PFSK-1 (cell line): ENCODE data around the gene FOXO1.

Experiments
- FOXP2 ChIP-seq: optimal IDR thresholded peaks from 2 replicates; pipeline ENCODE3; 2011; ENCODE audit warnings: borderline replicate concordance, control low read depth, inconsistent platforms; ENCODE audit not compliant: insufficient read depth; ENCODE audit errors: extremely low read length, extremely low read depth
- POLR2AphosphoS5 ChIP-seq: IDR thresholded peaks from 2 replicates; pipeline ENCODE4 v1.6.1; 2012; ENCODE audit warnings: low read depth, mild to moderate bottlenecking, control low read depth, low read length, moderate library complexity
- REST ChIP-seq, 2 experiments: IDR thresholded peaks; 2 replicates each; pipeline versions ENCODE4 v1.6.1 to v1.8.0; 2011 to 2012; ENCODE audit warnings: low read depth in 2 of 2, low read length in 2 of 2, control low read depth in 1 of 2, inconsistent platforms in 1 of 2, mild to moderate bottlenecking in 1 of 2, moderate library complexity in 1 of 2; ENCODE audit not compliant: insufficient read depth in 1 of 2
- SIN3A ChIP-seq: IDR thresholded peaks from 2 replicates; pipeline ENCODE4 v1.6.1; 2012; ENCODE audit warnings: mild to moderate bottlenecking, low read length, moderate library complexity, borderline replicate concordance; ENCODE audit not compliant: insufficient read depth
- TAF1 ChIP-seq: IDR thresholded peaks from 2 replicates; pipeline ENCODE4 v1.6.1; 2012; ENCODE audit warnings: low read length, control low read depth, borderline replicate concordance; ENCODE audit not compliant: insufficient read depth

The FOXO1 gene

GRCh38 chr13:40648040-40648439, 18.4 kb downstream of the FOXO1 start:
- no peak for TF ChIP-seq SIN3A
- no peak for TF ChIP-seq TAF1
- no peak for TF ChIP-seq REST (IDR thresholded peaks at IDR 0.05; ENCODE audit: insufficient read depth in 1 of 2, low read depth in 2 of 2, low read length in 2 of 2)
- TF ChIP-seq POLR2AphosphoS5, result no peak
- no peak for TF ChIP-seq FOXP2

GRCh38 chr13:40644838-40645604, 21.4 kb downstream of the FOXO1 start:
- no peak for TF ChIP-seq SIN3A
- TF ChIP-seq TAF1, result no peak
- TF ChIP-seq FOXP2, result no peak
- no peak for TF ChIP-seq REST (IDR thresholded peaks at IDR 0.05; ENCODE audit: insufficient read depth in 1 of 2, low read depth in 2 of 2, low read length in 2 of 2)
- no peak for TF ChIP-seq POLR2AphosphoS5

- no peak for TF ChIP-seq SIN3A
- no peak for TF ChIP-seq FOXP2
- no peak for TF ChIP-seq TAF1
- TF ChIP-seq REST (IDR thresholded peaks at IDR 0.05; ENCODE audit: insufficient read depth in 1 of 2, low read depth in 2 of 2, low read length in 2 of 2), result no peak
- no peak for TF ChIP-seq POLR2AphosphoS5
Observed at GRCh38 chr13:40640845-40641458, 25.5 kb downstream of the FOXO1 start.

- TF ChIP-seq TAF1 (no peak), POLR2AphosphoS5 (no peak), SIN3A (no peak), FOXP2 (no peak), REST (IDR thresholded peaks at IDR 0.05; ENCODE audit: insufficient read depth in 1 of 2, low read depth in 2 of 2, low read length in 2 of 2) (no peak)
Observed at GRCh38 chr13:40640202-40640601, 26.2 kb downstream of the FOXO1 start.
